HG02798 (cell line): ENCODE data around the gene JHY.
"Not testable (repeated sequence)": the region's sequence is repeated elsewhere in the genome, so short reads cannot be mapped to it uniquely, and the experiment has no call there.

Experiments
- ATAC-seq: cut with Tn5 transposase; IDR thresholded peaks from one replicate; pipeline ENCODE4 v1.9.1; 2021; ENCODE audit warnings: mild to moderate bottlenecking; ENCODE audit not compliant: unreplicated experiment, poor library complexity

The JHY gene

GRCh38 chr11:122882189-122882856 is at the start of gene JHY:
Gene JHY, plus strand, starts transcription at chr11:122882759. Its CDS starts 3,091 bp downstream, at chr11:122885850.
- no peak for ATAC-seq

GRCh38 chr11:122833846-122834464 is 48.6 kb upstream of the JHY start:
- ATAC-seq = no peak

GRCh38 chr11:122836916-122837315 is 45.6 kb upstream of the JHY start:
- no peak for ATAC-seq

DNA sequence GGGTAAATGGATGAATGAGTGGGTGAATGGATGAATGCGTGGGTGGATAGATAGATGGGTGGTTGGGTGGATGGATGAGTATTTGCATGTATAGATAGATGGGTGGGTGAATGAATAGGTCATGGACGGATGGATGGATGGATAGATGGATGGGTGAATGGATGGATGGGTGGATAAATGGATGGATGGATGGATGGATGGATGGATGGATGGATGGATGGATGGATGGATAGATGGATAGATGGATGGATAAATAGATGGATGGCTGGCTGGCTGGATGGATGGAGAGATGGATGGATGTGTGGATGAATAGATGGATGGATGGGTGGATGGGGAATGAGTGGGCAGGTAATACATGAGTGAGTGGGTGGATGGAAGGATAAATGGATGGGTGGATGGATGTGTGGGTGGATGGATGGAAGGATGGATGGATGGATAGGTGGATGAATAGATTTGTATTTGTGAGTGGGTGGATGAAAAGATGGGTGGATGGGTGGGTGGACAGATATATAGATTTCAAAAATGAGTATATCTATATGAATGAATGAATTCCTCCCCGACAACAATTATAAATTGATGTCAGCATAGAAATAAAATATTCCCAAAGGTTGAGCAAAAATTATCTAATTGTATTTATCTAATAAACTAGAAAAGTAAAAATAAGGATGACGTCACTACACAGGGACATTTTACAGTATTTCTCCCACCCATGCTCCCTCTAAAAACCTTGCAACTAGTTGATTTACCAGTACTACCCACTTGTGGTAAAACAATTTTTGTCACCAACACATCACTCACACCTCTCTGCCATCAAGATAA is 44.8 kb upstream of the JHY start:
- ATAC-seq = no peak

- ATAC-seq = no peak
Measured at GRCh38 chr11:122843281-122844141, 39.0 kb upstream of the JHY start.

GRCh38 chr11:122847466-122847865 is 35.1 kb upstream of the JHY start:
- ATAC-seq = no peak

- no peak for ATAC-seq
Measured at GRCh38 chr11:122848186-122848585, 34.4 kb upstream of the JHY start.

- ATAC-seq = no peak
Measured at GRCh38 chr11:122850076-122850631, 32.4 kb upstream of the JHY start.

DNA sequence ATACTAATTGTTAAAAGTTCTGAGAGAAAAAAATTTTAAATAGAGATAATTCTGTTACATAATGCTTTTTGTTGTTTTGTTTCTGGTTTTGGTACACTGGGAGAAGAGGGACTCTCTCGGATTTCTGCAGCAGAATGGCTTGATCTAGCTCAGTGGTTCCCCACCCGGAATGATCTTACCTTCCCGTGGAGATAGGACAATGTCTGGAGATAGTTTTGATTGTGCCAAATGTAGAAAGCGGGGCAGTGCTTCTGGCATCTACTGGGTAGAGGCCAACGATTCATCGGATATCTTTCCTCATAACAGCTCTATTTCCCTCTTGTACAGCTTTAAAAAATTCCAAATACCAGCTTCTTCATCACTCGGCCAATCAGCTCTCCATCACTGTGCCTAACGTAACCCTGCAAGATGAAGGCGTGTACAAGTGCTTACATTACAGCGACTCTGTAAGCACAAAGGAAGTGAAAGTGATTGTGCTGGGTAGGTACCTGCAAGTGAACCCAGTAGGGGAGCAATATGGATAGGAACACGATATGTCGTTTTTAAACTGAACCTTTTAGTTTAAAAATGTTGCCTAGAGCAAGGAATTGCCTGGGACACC is 31.1 kb upstream of the JHY start:
- no peak for ATAC-seq

DNA sequence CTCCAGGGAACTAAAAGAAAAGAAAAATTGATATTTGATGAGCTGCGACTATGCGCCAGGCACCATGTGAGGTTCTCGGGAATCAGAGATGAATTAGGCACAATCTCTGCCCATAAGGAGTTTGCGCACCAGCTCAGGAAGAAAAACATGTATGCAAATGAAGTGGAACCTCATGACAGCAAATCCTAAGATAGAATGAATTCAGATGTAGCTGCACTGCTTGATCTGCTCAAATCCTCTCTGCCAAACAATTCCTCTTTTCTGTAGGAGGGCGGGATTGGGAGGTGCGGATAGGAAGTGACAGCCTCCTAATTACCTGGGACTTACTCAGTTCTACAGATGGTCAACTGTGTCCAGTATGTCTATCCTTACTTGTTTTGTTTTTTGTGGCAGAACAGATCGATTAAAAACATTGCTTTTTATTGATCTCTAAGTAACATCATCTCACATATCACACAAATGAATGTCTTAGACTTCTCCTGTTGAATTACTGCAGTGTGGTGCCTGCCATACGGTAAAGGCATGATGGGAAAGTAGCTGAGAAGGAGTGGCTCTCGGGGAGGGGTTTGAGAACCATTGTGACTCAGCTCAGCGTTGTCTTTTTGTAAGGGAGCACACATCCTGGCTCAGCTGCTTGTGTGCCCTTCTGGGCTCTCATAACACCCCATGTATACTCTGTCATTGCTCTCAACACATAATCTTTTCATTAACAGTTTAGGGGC is 30.3 kb upstream of the JHY start:
- no peak for ATAC-seq

DNA sequence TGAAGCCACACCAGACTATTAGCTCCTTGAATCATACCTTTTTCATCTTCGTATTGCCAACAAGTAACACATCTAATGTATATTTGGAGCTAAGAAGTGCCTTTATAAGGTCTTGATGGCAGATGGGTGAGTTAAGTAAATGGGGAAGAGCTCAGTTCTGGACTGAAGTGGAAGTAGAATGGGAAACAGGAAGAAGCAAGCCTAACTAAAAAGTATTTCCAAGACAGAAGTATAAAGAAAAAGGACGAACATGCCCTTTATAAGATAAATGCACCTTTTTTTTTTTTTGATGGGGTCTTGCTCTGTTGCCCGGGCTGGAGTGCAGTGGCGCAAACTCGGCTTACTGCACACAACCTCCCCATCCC is 29.8 kb upstream of the JHY start:
- ATAC-seq = no peak

DNA sequence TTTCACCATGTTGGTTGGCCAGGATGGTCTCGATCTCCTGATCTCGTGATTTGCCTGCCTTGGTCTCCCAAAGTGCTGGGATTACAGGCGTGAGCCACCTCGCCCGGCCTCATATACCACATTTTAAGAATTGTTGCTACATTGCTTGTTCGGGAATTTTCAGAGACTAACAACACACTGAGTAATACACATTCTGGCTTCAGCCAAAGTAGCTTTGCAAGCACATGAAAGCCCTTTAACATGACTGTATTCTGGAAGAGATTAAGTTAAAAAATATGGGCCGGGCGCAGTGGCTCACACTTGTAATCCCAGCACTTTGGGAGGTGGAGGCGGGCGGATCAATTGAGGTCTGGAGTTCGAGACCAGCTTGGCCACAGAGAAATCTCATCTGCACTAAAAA is 29.3 kb upstream of the JHY start:
- ATAC-seq = no peak

DNA sequence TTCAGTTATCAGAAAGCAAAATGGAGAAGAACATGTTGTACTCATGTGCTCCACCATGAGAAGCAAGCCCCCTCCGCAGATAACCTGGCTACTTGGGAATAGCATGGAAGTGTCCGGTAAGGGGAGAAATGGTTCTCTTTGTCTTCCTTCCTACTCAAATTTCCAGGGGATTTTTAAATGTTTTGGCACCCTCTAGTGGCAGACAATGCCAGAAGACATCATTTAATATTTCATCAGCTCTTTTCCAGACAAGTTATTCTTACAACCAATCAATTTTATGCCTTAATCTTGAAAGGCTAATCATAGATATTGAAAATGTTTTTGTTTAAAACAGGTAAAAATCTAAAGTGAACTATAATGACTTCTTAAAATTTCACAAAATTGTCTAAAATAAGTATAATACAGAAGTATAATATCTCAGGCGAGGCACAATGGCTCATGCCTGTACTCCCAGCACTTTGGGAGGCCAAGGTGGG is 28.6 kb upstream of the JHY start:
- no peak for ATAC-seq

DNA sequence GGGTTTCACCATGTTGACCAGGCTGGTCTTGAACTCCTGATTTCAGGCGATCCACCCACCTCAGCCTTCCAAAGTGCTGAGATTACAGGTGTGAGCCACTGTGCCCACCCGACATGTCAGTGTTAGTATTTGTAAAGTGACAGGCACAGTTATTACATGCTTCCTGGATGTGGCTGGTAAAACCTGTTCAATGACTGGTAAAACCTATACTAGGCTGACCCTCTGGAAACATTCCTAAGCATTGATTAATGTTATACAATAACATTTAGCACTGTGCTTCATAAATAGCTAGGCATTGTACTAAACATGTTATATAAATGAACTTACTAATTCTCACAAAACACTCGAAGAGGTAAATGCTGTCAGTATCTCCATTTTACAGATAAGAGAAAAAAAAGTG is 20.9 kb upstream of the JHY start:
- ATAC-seq = no peak

DNA sequence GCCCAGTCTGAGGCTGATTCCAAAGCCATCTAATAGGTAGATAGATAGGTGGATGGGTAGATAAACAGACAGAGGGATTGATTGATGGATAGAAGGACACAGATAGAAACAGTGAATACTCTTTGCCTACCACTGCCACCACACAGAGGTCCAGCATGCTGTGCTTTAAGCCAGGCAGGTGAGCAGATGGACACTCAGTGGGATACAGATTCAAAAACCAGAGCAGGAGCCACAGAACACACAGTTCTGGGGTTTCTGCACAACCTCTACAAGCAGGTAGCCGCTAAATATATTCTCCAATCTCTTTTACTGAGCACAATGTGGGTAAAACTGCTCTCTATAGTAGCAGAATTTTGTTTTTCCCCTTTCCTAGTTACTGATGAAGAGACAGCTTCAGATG is 20.5 kb upstream of the JHY start:
- no peak for ATAC-seq

GRCh38 chr11:122863154-122863553 is 19.4 kb upstream of the JHY start:
- not testable (repeated sequence) for ATAC-seq

DNA sequence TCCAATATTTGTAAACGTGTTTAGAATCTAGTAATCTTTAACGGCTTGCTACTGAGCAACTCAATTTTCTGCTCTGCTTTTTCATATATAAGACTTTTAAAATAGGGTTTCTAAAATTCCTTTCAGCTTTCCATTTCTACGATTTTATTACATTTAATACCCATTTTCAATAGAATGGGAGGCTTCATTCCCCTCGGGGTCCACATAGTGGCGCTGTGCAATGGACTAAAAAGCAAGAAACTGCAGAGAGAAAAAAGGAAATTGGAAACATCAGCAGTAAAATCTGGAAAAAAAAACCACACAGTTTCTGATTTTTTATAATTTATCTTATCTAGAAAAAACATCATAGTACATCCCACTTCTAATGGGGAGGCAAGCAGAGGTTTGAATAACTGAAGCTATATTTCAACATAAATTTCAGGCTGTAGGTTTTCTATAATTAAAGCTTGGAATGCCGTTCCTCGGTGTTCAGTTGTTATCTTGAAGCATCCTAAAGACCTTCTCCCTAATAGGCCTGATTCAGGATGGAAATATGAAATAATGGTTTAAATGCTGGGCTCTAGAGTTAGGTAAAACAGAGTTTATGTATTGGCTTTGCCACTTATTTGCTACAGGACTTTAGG is 18.7 kb upstream of the JHY start:
- no peak for ATAC-seq

- ATAC-seq = no peak
Measured at GRCh38 chr11:122864386-122865115, 18.0 kb upstream of the JHY start.
